Heart right ventricle (tissue), 16 donors: ENCODE data around the gene ANKS6. TPM values are rescaled to one million over a fixed set of nuclear protein-coding genes. Genes with fewer than 3 reads are reported as not detected.

Experiments
- ATAC-seq, 8 donors: fragments of 200-7000 bp; cut with Tn5 transposase; one replicate each; pipeline ENCODE4 v1.9.1; 2020; ENCODE audit warnings: mild to moderate bottlenecking in 8 of 8, moderate library complexity in 8 of 8, moderate number of reproducible peaks in 1 of 8
- DNase-seq, 2 donors: peaks; one replicate each; pipeline ENCODE4 v3.0.0-alpha.2; 2020
- H3K27ac ChIP-seq, 10 donors: fragments of 200-600 bp; sonication (generic) in 2 of 10; one replicate each; pipeline versions ENCODE4 v1.5.0 to v1.8.0; 2020 to 2022; ENCODE audit warnings: mild to moderate bottlenecking in 3 of 10
- H3K27me3 ChIP-seq, 7 donors: fragments of 200-600 bp; one replicate each; pipeline ENCODE4 v1.8.0; 2021 to 2022; ENCODE audit warnings: mild to moderate bottlenecking in 2 of 7
- H3K36me3 ChIP-seq, 9 donors: fragments of 200-600 bp; sonication (generic) in 1 of 9; one replicate each; pipeline versions ENCODE4 v1.5.0 to v1.8.0; 2020 to 2022; ENCODE audit warnings: mild to moderate bottlenecking in 2 of 9
- H3K4me1 ChIP-seq, 9 donors: fragments of 200-600 bp; sonication (generic) in 1 of 9; one replicate each; pipeline versions ENCODE4 v1.5.0 to v1.8.0; 2020 to 2022; ENCODE audit warnings: mild to moderate bottlenecking in 4 of 9
- H3K4me3 ChIP-seq, 10 donors: fragments of 200-600 bp; sonication (generic) in 2 of 10; one replicate each; pipeline versions ENCODE4 v1.5.0 to v1.8.0; 2020 to 2022; ENCODE audit warnings: mild to moderate bottlenecking in 7 of 10, moderate library complexity in 2 of 10
- H3K9me3 ChIP-seq, 11 donors: fragments of 200-600 bp in 10 of 11; sonication (generic) in 2 of 11; one replicate each; pipeline versions ENCODE4 v1.5.0 to v1.8.0; 2013 to 2022; ENCODE audit warnings: mild to moderate bottlenecking in 2 of 11, control low read depth in 1 of 11, moderate library complexity in 1 of 11
- CTCF ChIP-seq, 9 donors: fragments of 200-600 bp; sonication (generic) in 2 of 9; IDR thresholded peaks; one replicate each; pipeline versions ENCODE4 v1.5.0 to v1.8.0; 2021 to 2022; ENCODE audit warnings: antibody characterized with exemption in 9 of 9, mild to moderate bottlenecking in 5 of 9, moderate library complexity in 1 of 9
- WGBS, 2 donors: extraction: QIAGEN DNeasy Blood & Tissue Kit; methylation state at CpG; one replicate each; pipeline ENCODE4 v1.1.7; 2013; ENCODE audit warnings: inconsistent platforms in 1 of 2; 5-methylcytosine and 5-hydroxymethylcytosine counted together
- intact Hi-C, 10 donors: fragments of 100-400 bp; cut with DNase I; formaldehyde crosslinking; loops; one replicate each; pipeline versions ENCODE4 v1.11.1 to v1.14.2; 2022
- polyA plus RNA-seq, 2 donors: library from polyadenylated mRNA; stranded (reverse); fragments of 200-250 nt; gene quantifications; one replicate each; pipeline ENCODE4 v1.2.3, GENCODE V29; 2013
- total RNA-seq, 10 donors: library from RNA; stranded (reverse); fragmentation: NEBNext Ultra II Directional in 3 of 10; extraction: Animal tissue kit (Norgen Biotek cat#: 25700) in 3 of 10; gene quantifications; one replicate each; pipeline versions ENCODE4 v1.2.1 to v1.2.4, GENCODE V29; 2021 to 2023
- donor health status: Arrhythmogenic right ventricular cardiomyopathy.
- donor health status: ischemic (EF 13 %, LVEDD 7.1; RV severe dilation, severe dysfunction).
- donor health status: healthy with polysubstance abuse.
- donor health status: DM: no; HTN: yes; CAD: no.
- donor health status: DM: no; HTN: no; CAD: no.
- donor health status: ischemic (EF 25% LVEDD 6.9; RV normal size, moderate dysfunction).
- donor health status: ischemic (EF 25% LVEDD 5.7; RV mildly dilated, moderate dysfunction).
- donor health status: healthy.
- donor health status: DM: yes; HTN: yes; CAD: no.
- donor health status: Ischemic cardiomyopathy.
- donor health status: ischemic (EF 35%, LVEDD 5.7; RV mildly dilated, moderate dysfunction).
- donor health status: nonischemic (EF 11% LVEDD 7.7; RV severe dilation, severe dysfunction).
- donor health status: DM: yes; HTN: yes; CAD: no.
- donor health status: PGD.
- donor health status: ischemic (EF 29% LVEDD 5.4; RV normal size, mild dysfunction).
- donor health status: nonischemic (EF 23%, LVEDD 6.1; RV moderate dilation, normal function).

The ANKS6 gene
- total and polyA plus RNA-seq, 12 donors = 3.1 to 8.0 (median 4.2) TPM

GRCh38 chr9:98747476-98747875 is 48.9 kb downstream of the ANKS6 start:
- no peak for ATAC-seq
- no peaks in the 10 kb centered on the region for H3K27me3 ChIP-seq
- H3K4me3 ChIP-seq = no peak overlapping the region
- intact Hi-C loops = no loop called here
- peaks cover 0 to 11% (median 0%) of the 10 kb centered on the region in 9 donors for H3K4me1 ChIP-seq
- H3K36me3 ChIP-seq = peaks cover 0 to 52% (median under 1%) of the 10 kb centered on the region in 9 donors
- H3K9me3 ChIP-seq = peaks cover 0 to 5% (median 0%) of the 10 kb centered on the region in 11 donors
- no peak for DNase-seq
- H3K27ac ChIP-seq = no peak overlapping the region
- 94% methylated on average over 5 of the region's 5 CpGs for WGBS, 2 donors
- TF ChIP-seq CTCF (IDR thresholded peaks at IDR 0.05) = no peak

GRCh38 chr9:98745470-98745869 is 50.9 kb downstream of the ANKS6 start:
- intact Hi-C loops = no loop called here
- peaks cover 0 to 35% (median 0%) of the 10 kb centered on the region in 9 donors for H3K36me3 ChIP-seq

GRCh38 chr9:98743818-98744611 is 52.3 kb downstream of the ANKS6 start:
- 96% methylated on average over 14 of the region's 14 CpGs for WGBS, 2 donors
- no peak overlapping the region for H3K4me3 ChIP-seq
- peaks cover 0 to 5% (median 0%) of the 10 kb centered on the region in 11 donors for H3K9me3 ChIP-seq
- H3K4me1 ChIP-seq = no peaks in the 10 kb centered on the region
- H3K36me3 ChIP-seq = peaks cover 0 to 24% (median 0%) of the 10 kb centered on the region in 9 donors
- no peaks in the 10 kb centered on the region for H3K27me3 ChIP-seq
- H3K27ac ChIP-seq = no peak overlapping the region
- DNase-seq = no peak
- intact Hi-C loops = no loop called here
- TF ChIP-seq CTCF (IDR thresholded peaks at IDR 0.05) = no peak
- no peak for ATAC-seq

More at GRCh38 chr9:98745470-98745869, 50.9 kb downstream of the ANKS6 start:
- Histone ChIP-seq H3K9me3 (peaks cover 0 to 5% (median 0%) of the 10 kb centered on the region in 11 donors), H3K27ac (no peak overlapping the region), H3K4me1 (peaks cover 0 to 4% (median 0%) of the 10 kb centered on the region in 9 donors), H3K4me3 (no peak overlapping the region), H3K27me3 (no peaks in the 10 kb centered on the region)
- DNase-seq = no peak
- WGBS, 2 donors = 92 to 94% methylated on average over 7 of the region's 7 CpGs
- no peak for TF ChIP-seq CTCF (IDR thresholded peaks at IDR 0.05)
- ATAC-seq = no peak

- TF ChIP-seq CTCF (IDR thresholded peaks at IDR 0.05) = no peak
- Histone ChIP-seq H3K4me3 (no peak overlapping the region), H3K9me3 (peaks cover 0 to 11% (median 0%) of the 10 kb centered on the region in 11 donors), H3K27me3 (no peaks in the 10 kb centered on the region), H3K36me3 (peaks cover 0 to 21% (median 0%) of the 10 kb centered on the region in 9 donors), H3K4me1 (no peaks in the 10 kb centered on the region), H3K27ac (no peak overlapping the region)
- DNase-seq (no peak), ATAC-seq (no peak)
- WGBS, 2 donors = 92 to 93% methylated on average over 2 of the region's 2 CpGs
- intact Hi-C loops = no loop called here
These were observed 53.0 kb downstream of the ANKS6 start for GRCh38 chr9:98743329-98743728.
